Adrenal gland (tissue), 5 donors: ENCODE data around the gene DCTPP1.

Experiments used
- POLR2A ChIP-seq, 2 donors: fragments of 450-650 bp; IDR thresholded peaks; one replicate each; pipeline ENCODE4 v1.6.1; 2017; ENCODE audit warnings: antibody characterized with exemption in 2 of 2, mild to moderate bottlenecking in 2 of 2, moderate library complexity in 1 of 2
- TF ChIP-seq, protein P1 (sequence below), 6 experiments: fragments of 450-650 bp in 4 of 6; fragments of 200-600 bp in 2 of 6; sonication (generic) in 1 of 6; IDR thresholded peaks; 1 replicate in 5 of 6; 2 replicates in 1 of 6; pipeline versions ENCODE4 v1.5.1 to v1.8.0; 2016 to 2021; ENCODE audit warnings: antibody characterized with exemption in 6 of 6, mild to moderate bottlenecking in 2 of 6, moderate library complexity in 1 of 6
- donor health status: DM: no; HTN: no; CAD: no.

DNA sequence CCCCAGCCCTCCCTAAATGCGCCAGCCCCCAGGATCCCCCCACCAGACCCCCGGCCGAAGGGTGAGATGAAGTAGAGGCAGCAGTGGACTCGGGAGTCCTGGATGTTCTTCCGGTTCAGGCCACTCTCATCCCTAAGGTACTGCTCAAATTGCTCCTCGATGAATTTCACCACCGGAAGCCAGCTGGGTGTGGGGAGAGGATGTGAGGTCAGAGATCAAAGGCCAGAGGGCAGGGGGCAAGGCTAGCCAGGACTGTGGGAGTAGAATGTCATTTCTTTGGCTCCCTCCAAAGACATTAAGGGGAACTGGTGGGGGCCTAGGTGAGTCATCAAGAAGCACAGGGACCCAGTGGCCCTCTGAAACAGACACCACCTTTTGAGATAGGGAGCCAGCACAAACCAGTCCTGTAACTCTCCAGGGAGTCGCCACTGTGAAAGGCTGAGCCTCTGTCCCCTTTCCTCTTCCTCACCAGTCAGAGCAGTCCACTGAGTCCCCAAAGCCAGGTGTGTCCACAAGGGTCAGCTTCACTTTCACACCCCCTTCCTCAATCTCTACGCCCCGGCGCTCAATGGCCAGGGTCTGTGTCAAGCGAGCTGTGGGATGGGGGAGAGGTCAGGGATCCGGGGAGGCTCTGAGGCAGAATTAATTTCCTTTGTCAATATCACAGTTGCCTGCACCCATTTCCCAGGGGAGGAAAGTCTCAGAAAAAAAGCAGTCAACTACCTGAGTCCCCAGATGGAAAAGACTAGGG, 48.4 kb downstream of the DCTPP1 start:
- TF ChIP-seq, protein P1, sequence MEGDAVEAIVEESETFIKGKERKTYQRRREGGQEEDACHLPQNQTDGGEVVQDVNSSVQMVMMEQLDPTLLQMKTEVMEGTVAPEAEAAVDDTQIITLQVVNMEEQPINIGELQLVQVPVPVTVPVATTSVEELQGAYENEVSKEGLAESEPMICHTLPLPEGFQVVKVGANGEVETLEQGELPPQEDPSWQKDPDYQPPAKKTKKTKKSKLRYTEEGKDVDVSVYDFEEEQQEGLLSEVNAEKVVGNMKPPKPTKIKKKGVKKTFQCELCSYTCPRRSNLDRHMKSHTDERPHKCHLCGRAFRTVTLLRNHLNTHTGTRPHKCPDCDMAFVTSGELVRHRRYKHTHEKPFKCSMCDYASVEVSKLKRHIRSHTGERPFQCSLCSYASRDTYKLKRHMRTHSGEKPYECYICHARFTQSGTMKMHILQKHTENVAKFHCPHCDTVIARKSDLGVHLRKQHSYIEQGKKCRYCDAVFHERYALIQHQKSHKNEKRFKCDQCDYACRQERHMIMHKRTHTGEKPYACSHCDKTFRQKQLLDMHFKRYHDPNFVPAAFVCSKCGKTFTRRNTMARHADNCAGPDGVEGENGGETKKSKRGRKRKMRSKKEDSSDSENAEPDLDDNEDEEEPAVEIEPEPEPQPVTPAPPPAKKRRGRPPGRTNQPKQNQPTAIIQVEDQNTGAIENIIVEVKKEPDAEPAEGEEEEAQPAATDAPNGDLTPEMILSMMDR (IDR thresholded peaks at IDR 0.05) = no peak
- TF ChIP-seq POLR2A (IDR thresholded peaks at IDR 0.05) = no peak
